H1 (cell line): Measurements from ENCODE around the gene WDFY4.

ENCODE experiments used
- GABPA ChIP-seq: IDR thresholded peaks from 2 replicates; pipeline ENCODE4 v1.6.1; 2011; ENCODE audit warnings: mild to moderate bottlenecking, low read length, moderate library complexity, borderline replicate concordance; ENCODE audit not compliant: insufficient read depth
- RFX5 ChIP-seq: IDR thresholded peaks from 2 replicates; pipeline ENCODE4 v1.6.1; 2011; ENCODE audit warnings: low read depth, low read length, improper control_type of control experiment, borderline replicate concordance
- TAF7 ChIP-seq: optimal IDR thresholded peaks from 2 replicates; pipeline ENCODE3; 2011; ENCODE audit warnings: low read depth, mild to moderate bottlenecking, inconsistent platforms, low read length, moderate library complexity, borderline replicate concordance

DNA sequence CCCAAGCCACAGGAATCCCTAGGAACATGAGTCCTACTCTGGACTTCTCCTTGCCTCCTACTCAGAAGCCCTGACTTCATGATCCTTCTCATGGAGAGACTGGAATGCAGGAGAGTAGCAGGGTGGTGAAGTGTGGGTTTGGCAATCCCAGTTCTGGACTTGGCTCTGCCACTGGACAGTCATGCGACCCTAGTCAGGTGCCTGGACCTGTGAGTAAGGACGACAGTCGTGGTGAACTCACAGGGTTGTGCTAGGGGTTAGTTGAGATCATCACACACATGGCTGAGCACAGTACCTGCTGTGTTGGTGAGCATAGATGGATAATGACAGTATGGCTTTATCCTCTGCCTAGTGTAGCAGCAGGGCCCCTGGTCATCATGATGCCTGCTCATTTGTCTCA, 137.0 kb downstream of the WDFY4 start:
- TF ChIP-seq TAF7, result no peak
- no peak for TF ChIP-seq GABPA
- no peak for TF ChIP-seq RFX5
